Mesangial cell (primary cell): ENCODE data around the gene ERAL1. TPM values are rescaled to one million over a fixed set of nuclear protein-coding genes. Genes with fewer than 3 reads are reported as not detected.

ENCODE experiments used
- total RNA-seq: library from RNA; depleted of rRNA; stranded (reverse); fragments of >200 nt; gene quantifications from 2 replicates; pipeline ENCODE4 v1.2.3, GENCODE V29; 2015

ERAL1 gene
- total RNA-seq: 71.6 and 117 TPM in 2 replicates

DNA sequence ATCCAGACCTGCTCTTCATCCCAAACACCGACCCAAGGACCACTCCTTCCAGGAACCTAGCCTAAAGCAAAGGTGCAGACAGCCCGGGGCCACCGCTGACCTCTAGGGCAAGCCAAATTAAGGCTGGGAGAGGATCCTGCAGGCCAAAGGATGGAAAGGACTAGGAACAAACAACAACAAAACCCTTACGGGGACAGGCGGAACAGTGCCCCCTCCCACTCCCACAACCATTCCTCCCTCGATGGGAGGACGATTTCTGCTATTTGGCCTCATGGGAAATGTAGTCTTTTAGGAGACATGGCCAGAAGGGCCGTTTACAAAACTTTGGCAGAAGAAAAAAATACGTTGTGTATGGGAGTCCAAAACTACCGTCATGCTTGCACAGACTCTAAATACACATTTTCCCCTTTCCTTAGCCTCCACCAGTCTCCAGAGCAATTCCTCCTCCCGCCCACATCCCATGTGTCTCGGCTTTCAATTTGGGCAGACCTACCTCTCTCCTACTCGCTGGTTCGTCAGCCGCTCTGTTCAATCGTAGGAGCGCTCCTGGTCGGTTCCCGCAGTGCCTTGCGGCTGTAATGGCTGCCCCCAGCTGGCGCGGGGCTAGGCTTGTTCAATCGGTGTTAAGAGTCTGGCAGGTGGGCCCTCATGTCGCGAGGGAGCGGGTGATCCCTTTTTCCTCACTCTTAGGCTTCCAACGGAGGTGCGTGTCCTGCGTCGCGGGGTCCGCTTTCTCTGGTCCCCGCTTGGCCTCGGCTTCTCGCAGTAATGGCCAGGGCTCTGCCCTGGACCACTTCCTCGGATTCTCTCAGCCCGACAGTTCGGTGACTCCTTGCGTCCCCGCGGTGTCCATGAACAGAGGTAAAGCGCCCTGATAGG lies at the start of gene ERAL1:
TSS of gene ERAL1 (plus strand) at position 560 of the 879 bp plus-strand sequence. CDS start at position 579, 19 bp downstream.

GRCh38 chr17:28842282-28843012 lies 12.4 kb upstream of the ERAL1 start, which contains the start of gene FAM222B:
FAM222B (minus strand) TSS chr17:28842790; CDS start chr17:28766667, 76,123 bp downstream.

GRCh38 chr17:28896884-28897768 lies 42.3 kb downstream of the ERAL1 start, which contains the start of gene FLOT2:
FLOT2 (minus strand) TSS chr17:28897733; CDS start chr17:28897574, 159 bp downstream.

GRCh38 chr17:28902819-28903545 lies 48.2 kb downstream of the ERAL1 start, which contains the start of gene DHRS13:
DHRS13 (minus strand) TSS chr17:28903079; CDS start chr17:28902944, 135 bp downstream.

Other genes starting within 250 kb of the ERAL1 start
- gene RSKR, start 240.8 kb upstream of the ERAL1 start, total RNA-seq: 2.9 and 3.4 TPM in 2 replicates
- 88.4 and 115 TPM in 2 replicates for gene BLTP2, start 209.9 kb upstream of the ERAL1 start, total RNA-seq
- gene SDF2, start 193.1 kb upstream of the ERAL1 start, total RNA-seq: 51.3 and 64.0 TPM in 2 replicates
- gene SUPT6H, start 192.8 kb upstream of the ERAL1 start, total RNA-seq: 29.8 and 44.5 TPM in 2 replicates
- 1.0 and 1.6 TPM in 2 replicates for gene PROCA1, start 143.1 kb upstream of the ERAL1 start, total RNA-seq
- 293 and 306 TPM in 2 replicates for gene RAB34, start 137.1 kb upstream of the ERAL1 start, total RNA-seq
- gene RPL23A, start 135.0 kb upstream of the ERAL1 start, total RNA-seq: 447 and 480 TPM in 2 replicates
- 9.1 and 9.6 TPM in 2 replicates for gene TLCD1, start 128.8 kb upstream of the ERAL1 start, total RNA-seq
- gene NEK8, start 126.2 kb upstream of the ERAL1 start, total RNA-seq: 2.8 and 3.7 TPM in 2 replicates
- gene TRAF4, start 111.0 kb upstream of the ERAL1 start, total RNA-seq: 61.3 and 86.8 TPM in 2 replicates
- 23.0 and 30.2 TPM in 2 replicates for gene FAM222B, start 12.2 kb upstream of the ERAL1 start, total RNA-seq
- gene FLOT2, start 42.7 kb downstream of the ERAL1 start, total RNA-seq: 73.0 and 85.8 TPM in 2 replicates
- 6.8 and 8.2 TPM in 2 replicates for gene DHRS13, start 48.1 kb downstream of the ERAL1 start, total RNA-seq
- 26.7 and 33.3 TPM in 2 replicates for gene PHF12, start 96.5 kb downstream of the ERAL1 start, total RNA-seq
- not detected in 2 replicates for gene SEZ6, start 151.0 kb downstream of the ERAL1 start, total RNA-seq
- gene PIPOX, start 188.1 kb downstream of the ERAL1 start, total RNA-seq: 1.0 TPM in 1 of 2 replicates, not detected in the other